Measurements from ENCODE around the gene IFNA7.
"Not testable (repeated sequence)": the region's sequence is repeated elsewhere in the genome, so short reads cannot be mapped to it uniquely, and the experiment has no call there.

IFNA7 gene

DNA sequence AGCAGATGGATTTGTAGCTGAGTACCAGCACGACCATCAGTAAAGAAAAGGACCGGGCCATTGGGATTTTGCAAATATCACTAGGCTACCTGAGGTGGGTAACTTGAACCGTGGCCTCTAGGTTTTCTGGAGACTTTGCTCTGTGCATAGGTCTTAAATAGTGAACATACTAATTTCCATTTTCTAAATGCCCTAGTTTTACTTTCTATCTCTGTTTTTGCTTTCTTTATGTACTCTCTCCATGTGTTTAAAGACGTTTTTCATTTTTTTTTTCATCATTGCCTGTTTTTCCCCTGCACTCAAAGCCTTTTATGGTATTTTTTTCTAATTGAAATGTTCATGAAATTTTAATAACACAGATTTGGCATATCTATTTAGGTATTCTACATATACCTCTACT is at the start of gene IFNA7:
Gene IFNA7, minus strand, starts transcription at position 101 of the 400 bp plus-strand sequence. Its CDS starts 40 bp downstream, at position 61.
- DNase-seq: not testable (repeated sequence)

DNA sequence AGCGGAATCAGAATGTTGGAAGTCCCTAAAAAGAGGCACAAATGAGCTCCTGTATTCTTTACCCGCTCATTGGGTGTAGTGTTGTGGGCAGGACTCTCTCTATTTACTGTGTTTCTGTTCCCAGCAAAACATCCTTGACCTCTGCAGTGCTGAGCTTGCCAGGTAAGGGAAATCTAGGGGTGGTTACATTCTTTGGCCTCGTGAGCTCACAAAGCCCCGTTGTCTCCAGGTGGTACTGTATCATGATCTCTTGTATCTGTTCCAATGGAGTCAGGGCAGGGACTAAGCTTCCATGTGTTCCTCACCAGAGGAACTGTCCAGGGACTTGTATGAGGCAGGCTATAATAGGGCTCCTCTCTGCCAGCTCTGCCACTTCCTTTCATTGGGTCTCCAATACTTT is 49.6 kb upstream of the IFNA7 start:
- no peak for DNase-seq

DNA sequence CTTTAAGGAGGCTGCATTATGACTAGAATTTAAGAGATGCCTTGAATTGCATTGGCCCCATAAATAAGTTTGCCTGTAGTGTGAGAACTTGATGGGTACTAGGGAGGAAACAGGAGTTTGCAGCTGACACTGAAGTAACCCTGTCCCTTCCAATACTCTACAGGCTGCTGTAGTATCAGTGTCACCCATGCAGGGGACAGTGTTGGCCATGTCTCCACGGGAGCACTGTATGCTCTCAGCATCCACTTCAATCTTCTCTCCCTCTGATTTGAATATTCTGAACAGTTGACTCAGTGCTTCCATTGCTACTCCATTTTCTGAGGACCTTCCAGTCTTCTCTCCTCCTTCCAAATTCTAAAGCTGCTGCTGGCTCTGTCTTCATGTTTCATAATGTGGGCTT is 49.2 kb upstream of the IFNA7 start:
- no peak for DNase-seq

DNA sequence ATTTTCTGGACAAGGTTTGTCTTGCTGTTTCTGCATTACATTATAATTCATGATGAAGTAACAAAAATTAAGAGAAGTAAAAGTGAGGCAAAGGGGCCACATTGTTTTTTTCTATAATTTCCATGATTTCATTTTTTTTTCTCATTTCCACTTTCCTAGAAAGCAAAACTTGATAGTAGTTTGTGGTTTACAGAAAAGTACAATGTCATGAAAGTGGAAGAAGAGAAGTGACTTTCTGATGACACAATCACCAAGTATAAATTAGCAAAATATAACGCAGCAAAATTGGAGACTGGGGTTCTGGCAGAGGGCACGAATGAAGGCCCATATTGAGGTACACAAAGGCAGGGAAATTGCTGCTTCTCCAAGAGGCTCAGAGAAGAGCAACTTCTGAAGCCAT is 42.8 kb upstream of the IFNA7 start:
- no peak for DNase-seq

DNA sequence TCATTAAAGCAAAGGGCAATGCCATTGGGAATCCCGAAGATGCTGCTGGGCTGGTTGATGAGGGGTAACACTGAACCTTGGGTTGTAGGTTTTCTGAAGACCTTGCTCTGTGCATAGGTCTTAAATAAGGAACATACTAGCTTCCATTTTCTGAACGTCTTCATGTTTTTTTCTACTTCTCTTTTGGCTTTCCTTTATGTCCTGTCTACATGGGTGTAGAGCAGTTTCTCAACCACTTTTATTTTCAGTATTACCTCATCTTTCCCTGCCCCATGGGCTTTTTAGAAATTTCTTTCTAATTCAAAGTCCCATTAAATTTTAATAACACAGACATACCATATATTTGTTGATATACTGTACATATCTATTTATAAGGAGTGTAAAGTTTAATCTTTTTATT is 37.9 kb upstream of the IFNA7 start, which contains the start of gene IFNA14:
Gene IFNA14, minus strand, starts transcription at position 95 of the 400 bp plus-strand sequence. Its CDS starts 70 bp downstream, at position 25.
- DNase-seq: no peak

DNA sequence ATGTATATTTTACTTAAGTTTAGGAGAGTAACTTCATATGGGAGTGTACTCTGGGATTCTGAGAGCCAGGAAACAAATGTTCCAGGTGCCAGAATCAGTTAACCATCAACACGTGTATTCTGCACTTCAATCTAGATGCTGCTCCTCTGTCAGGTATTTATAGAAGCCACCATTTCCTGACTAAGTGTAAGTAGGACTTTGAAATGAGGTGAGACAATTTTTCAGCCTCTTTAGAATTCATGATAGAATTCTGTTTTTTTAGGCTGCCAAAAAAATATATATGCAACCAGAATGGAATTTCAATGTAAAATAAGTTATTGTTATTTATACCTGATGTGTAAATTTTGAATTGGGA is 34.3 kb upstream of the IFNA7 start:
- not testable (repeated sequence) for DNase-seq

DNA sequence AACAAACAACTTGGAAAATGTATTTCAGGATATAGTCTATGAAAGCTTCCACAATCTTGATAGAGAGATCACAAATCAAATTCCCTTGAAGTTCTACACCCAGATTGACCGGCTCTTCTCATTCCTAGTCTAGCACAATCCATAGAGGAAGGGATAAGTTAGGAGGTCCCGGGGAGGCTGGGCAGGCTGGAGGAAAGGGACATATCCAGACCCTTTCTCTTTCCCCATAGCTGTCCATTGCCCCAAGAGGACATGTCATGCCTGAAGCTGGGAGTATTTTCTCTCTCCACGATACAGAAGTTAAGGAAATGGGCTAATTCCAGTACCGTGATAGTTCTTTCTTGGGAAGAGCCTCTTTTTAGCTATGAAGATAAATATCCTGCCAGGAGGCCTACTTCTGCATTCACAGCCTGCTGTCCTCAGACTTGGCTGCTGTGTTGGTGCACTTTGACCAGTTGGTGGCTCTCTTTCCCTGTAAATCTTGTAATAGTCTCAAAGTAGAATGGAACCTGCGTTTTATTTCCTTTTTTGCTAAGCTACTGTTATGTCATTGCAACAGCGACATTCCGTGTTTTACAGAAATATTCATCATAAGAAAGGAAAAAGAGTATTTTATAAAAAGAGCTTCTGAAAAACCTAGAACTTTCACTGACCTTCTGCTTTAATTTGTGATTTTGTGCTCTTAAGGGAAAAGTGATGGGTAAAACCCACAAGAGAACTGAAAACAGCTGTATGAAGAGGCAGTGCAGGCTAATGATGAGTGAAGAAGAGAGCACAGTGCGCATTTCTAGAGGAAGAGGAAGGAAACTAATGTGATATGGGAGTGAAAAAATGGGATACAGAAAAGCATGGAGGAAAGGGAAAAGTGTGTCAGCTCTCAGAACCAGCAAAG is 33.7 kb upstream of the IFNA7 start:
- peak; percentile 27 for DNase-seq

DNA sequence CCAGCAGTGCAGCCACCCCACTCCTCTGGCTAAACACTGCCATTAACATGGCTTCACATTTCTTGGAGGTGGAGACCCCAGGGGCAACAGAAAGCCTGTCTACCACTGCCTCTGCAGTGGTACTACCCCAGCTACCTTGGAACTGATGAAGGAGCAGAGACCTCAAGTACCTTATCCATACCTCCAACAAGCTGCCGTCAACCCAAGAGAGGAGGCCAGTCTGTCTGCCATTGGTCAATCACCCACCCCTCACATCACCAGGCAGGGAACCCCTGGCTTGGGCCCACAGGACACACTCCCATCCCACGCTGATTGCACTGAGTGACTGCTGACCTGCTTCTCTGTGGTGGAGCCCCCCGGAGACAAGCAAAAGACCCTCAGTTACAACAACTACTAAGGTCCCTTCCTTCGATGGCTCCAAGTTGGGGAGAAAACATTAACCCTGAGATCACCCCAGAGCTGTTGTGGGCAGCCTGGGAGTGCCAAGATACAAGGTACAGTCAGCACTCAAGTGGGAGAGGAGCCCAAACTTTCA is 32.2 kb upstream of the IFNA7 start:
- no peak for DNase-seq

DNA sequence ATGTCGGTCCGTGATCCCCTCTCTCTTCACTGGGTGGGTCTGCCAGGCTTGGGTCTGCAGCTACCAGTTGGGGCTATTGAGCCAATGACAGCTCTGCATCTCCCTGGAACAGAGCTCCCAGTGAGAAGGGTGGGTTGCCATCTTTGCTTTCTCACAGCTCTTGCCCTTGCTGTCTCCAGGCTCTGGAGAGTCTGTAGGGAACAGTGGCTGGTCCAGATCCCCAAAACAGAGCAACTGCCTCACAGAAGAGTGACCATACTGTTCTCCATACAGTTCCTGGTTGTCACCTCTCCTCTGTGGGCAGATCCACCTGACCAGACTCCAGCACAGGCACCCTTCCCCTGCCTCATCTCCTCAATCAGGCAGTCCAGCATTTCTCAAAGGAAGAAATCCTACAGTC is 31.3 kb upstream of the IFNA7 start:
- DNase-seq: no peak

DNA sequence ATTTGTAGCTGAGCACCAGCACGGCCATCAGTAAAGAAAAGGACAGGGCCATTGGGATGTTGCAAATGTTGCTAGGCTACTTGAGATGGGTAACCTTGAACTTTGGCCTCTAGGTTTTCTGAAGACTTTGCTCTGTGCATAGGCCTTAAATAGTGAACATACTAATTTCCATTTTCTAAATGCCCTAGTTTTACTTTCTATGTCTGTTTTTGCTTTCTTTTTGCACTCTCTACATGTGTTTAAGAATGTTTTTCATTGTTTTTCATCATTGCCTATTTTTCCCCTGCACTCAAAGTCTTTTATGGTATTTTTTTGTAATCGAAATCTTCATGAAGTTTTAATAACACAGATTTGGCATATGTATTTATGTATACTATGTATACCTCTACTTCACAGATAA is 26.1 kb upstream of the IFNA7 start, which contains the start of gene IFNA17:
Gene IFNA17, minus strand, starts transcription at position 101 of the 400 bp plus-strand sequence. Its CDS starts 49 bp downstream, at position 52.
- no peak for DNase-seq

DNA sequence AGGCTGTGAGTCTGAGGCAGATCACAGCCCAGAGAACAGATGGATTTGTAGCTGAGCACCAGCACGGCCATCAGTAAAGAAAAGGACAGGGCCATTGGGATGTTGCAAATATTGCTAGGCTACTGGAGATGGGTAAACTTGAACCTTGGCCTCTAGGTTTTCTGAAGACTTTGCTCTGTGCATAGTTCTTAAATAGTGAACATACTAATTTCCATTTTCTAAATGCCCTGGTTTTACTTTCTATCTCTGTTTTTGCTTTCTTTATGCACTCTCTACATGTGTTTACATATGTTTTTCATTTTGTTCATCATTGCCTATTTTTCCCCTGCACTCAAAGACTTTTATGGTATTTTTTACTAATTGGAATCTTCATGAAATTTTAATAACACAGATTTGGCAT is 15.2 kb upstream of the IFNA7 start, which contains the start of gene IFNA16:
Gene IFNA16, minus strand, starts transcription at position 101 of the 400 bp plus-strand sequence. Its CDS starts 6 bp downstream, at position 95.
- not testable (repeated sequence) for DNase-seq

DNA sequence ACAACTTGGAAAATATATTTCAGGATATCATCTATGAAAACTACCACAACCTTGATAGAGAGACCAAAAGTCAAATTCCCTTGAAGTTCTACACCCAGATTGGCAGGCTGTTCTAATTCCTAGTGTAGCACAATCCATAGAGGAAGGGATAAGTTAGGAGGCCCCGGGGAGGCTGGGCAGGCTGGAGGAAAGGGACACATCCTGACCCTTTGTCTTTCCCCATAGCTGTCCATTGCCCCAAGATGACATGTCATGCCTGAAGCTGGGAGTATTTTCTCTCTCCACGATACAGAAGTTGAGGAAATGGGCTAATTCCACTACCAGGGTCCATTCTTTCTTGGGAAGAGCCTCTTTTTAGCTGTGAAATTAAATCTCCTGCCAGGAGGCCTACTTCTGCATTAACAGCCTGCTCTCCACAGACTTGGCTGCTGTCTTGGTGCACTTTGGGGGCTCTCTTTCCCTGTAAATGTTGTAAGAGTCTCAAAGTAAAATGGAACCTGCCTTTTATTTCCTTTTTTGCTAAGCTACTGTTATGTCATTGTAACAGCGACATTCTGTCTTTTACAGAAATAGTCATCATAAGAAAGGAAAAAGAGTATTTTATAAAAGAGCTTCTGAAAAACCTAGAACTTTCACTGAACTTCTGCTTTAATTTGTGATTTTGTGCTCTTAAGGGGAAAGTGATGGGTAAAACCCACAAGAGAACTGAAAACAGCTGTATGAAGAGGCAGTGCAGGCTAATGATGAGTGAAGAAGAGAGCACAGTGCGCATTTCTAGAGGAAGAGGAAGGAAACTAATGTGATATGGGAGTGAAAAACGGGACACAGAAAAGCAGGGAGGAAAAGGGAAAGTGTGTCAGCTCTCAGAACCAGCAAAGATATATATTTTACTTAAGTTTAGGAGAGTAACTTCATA is 11.7 kb upstream of the IFNA7 start:
- DNase-seq: not testable (repeated sequence)

DNA sequence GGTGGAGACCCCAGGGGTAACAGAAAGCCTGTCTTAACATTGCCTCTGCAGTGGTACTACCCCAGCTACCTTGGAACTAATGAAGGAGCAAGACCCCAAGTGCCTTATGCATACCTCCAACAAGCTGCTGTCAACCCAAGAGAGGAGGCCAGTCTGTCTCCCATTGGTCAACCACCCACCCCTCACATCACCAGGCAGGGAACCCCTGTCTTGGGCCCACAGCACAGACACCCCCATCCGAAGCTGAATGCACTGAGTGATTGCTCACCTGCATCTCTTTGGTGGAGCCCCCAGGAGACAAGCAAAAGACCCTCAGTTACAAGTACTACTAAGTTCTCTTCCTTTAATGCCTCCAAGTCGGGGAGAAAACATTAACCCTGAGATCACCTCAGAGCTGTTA is 10.2 kb upstream of the IFNA7 start:
- DNase-seq: not testable (repeated sequence)

DNA sequence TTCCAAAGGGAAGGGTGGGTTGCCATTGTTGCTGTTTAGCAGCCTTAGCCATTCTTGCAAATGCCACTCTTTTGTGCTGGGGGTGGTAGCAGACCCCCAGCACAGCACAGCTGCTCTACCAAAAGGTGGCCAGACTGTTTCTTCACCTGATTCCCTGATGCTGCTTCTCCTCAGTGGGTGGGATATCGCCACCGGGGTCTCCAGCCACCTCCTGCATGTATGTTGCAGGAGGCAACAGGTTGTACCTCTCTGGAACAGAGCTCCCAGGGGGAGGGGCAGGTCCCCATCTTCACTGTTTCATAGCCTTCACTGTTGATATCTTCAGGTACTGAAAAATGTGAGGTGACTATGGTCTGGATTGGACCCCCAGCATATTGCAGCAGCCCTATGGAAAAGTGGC is 8.8 kb upstream of the IFNA7 start:
- not testable (repeated sequence) for DNase-seq

DNA sequence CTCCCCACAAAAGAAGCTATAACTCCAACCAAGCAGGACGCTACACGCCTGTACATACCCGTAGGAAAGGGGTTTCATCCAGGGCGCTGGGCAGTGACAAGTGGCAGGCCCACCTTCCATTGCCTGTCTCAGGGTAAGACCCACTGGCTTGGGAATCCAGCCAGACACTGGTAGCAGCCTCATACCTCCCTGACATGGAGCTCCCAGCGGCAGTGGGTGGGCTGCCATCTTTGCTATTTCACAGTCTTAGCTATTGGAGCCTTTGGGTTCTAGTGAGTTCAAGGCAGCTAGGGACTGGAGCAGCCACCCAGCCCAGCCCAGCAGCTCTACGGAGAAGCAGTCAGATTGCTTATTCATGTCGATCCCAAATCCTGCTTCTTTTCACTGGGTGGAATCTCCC is 8.3 kb upstream of the IFNA7 start:
- no peak for DNase-seq

DNA sequence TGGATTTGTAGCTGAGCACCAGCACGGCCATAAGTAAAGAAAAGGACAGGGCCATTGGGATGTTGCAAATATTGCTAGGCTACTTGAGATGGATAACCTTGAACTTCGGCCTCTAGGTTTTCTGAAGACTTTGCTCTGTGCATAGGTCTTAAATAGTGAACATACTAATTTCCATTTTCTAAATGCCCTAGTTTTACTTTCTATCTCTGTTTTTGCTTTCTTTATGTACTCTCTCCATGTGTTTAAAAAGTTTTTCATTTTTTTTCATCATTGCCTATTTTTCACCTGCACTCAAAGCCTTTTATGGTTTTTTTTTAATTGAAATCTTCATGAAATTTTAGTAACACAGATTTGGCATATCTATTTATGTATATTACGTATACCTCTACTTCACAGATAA is 5.0 kb upstream of the IFNA7 start, which contains the start of gene IFNA10:
Gene IFNA10, minus strand, starts transcription at position 101 of the 400 bp plus-strand sequence. Its CDS starts 46 bp downstream, at position 55.
- DNase-seq: not testable (repeated sequence)

DNA sequence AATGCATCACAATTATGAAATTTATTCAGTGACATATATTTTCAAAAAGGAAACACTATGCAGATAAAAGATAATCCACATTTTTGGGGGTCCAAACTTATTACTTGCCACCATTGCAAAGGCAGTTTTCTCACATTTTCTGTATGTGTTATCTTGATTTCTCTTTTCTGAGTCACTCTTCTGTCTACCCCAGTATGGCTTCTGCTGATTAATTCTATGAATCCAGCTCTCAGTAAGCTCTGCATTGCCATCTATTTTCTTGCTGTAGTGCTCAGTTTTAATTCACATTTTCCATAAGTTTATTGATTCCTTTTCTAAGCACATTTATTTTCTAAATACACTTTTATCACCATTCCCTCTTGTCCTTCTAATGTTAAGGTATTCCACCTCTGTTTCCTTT is 3.2 kb upstream of the IFNA7 start:
- DNase-seq: no peak

DNA sequence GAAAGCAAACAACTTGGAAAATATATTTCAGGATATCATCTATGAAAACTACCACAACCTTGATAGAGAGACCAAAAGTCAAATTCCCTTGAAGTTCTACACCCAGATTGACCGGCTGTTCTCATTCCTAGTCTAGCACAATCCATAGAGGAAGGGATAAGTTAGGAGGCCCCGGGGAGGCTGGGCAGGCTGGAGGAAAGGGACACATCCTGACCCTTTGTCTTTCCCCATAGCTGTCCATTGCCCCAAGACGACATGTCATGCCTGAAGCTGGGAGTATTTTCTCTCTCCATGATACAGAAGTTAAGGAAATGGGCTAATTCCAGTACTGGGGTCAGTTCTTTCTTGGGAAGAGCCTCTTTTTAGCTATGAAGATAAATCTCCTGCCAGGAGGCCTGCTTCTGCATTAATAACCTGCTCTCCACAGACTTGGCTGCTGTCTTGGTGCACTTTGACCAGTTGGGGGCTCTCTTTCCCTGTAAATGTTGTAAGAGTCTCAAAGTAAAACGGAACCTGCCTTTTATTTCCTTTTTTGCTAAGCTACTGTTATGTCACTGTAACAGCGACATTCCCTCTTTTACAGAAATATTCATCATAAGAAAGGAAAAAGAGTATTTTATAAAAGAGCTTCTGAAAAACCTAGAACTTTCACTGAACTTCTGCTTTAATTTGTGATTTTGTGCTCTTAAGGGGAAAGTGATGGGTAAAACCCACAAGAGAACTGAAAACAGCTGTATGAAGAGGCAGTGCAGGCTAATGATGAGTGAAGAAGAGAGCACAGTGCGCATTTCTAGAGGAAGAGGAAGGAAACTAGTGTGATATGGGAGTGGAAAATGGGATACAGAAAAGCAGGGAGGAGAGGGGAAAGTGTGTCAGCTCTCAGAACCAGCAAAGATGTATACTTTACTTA is 6.9 kb downstream of the IFNA7 start:
- peak; percentile 1 for DNase-seq

DNA sequence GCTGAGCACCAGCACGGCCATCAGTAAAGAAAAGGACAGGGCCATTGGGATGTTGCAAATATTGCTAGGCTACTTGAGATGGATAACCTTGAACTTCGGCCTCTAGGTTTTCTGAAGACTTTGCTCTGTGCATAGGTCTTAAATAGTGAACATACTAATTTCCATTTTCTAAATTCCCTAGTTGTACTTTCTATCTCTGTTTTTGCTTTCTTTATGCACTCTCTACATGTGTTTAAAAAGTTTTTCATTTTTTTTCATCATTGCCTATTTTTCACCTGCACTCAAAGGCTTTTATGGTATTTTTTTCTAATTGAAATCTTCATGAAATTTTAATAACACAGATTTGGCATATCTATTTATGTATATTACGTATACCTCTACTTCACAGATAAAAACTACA is 14.5 kb downstream of the IFNA7 start, which contains the start of gene IFNA4:
Gene IFNA4, minus strand, starts transcription at position 101 of the 400 bp plus-strand sequence. Its CDS starts 56 bp downstream, at position 45.
- not testable (repeated sequence) for DNase-seq

DNA sequence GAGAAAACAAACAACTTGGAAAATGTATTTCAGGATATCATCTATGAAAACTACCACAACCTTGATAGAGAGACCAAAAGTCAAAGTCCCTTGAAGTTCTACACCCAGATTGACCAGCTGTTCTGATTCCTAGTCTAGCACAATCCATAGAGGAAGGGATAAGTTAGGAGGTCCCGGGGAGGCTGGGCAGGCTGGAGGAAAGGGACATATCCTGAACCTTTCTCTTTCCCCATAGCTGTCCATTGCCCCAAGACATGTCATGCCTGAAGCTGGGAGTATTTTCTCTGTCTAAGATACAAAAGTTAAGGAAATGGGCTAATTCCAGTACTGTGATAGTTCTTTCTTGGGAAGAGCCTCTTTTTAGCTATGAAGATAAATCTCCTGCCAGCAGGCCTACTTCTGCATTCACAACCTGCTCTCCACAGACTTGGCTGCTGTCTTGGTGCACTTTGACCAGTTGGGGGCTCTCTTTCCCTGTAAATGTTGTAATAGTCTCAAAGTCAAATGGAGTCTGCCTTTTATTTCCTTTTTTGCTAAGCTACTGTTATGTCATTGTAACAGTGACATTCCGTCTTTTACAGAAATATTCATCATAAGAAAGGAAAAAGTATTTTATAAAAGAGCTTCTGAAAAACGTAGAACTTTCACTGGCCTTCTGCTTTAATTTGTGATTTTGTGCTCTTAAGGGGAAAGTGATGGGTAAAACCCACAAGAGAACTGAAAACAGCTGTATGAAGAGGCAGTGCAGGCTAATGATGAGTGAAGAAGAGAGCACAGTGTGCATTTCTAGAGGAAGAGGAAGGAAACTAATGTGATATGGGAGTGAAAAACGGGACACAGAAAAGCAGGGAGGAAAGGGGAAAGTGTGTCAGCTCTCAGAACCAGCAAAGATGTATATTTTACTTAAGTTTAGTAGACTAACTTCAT is 18.9 kb downstream of the IFNA7 start:
- DNase-seq: peak; percentile 0

Measured in COR-L47 (cell line).